ENCODE data around the gene PPP2R5E. TPM values are rescaled to one million over a fixed set of nuclear protein-coding genes. Genes with fewer than 3 reads are reported as not detected.

Gene PPP2R5E
- total RNA-seq, 1 donor from 2014 or later: 67.7 TPM

- Mint-ChIP-seq H3K4me3 (ENCODE audit: unreplicated experiment) (no peak overlapping the region), H3K36me3 (ENCODE audit: unreplicated experiment) (no peaks in the 10 kb centered on the region), H3K9me3 (ENCODE audit: unreplicated experiment) (no peaks in the 10 kb centered on the region), H3K4me1 (ENCODE audit: low read depth, unreplicated experiment) (no peaks in the 10 kb centered on the region), H3K27ac (ENCODE audit: unreplicated experiment) (no peak overlapping the region), H3K27me3 (ENCODE audit: unreplicated experiment) (peaks cover 3% of the 10 kb centered on the region)
- DNase-seq: no peak
- TF ChIP-seq CTCF (IDR thresholded peaks at IDR 0.05; ENCODE audit: partially characterized antibody, unreplicated experiment): no peak
Observed at GRCh38 chr14:63413009-63413408, 130.2 kb downstream of the PPP2R5E start.

- TF ChIP-seq CTCF (IDR thresholded peaks at IDR 0.05; ENCODE audit: partially characterized antibody, unreplicated experiment): no peak
- Mint-ChIP-seq H3K4me3 (ENCODE audit: unreplicated experiment) (no peak overlapping the region), H3K9me3 (ENCODE audit: unreplicated experiment) (no peaks in the 10 kb centered on the region), H3K36me3 (ENCODE audit: unreplicated experiment) (no peaks in the 10 kb centered on the region), H3K27ac (ENCODE audit: unreplicated experiment) (no peak overlapping the region), H3K27me3 (ENCODE audit: unreplicated experiment) (no peaks in the 10 kb centered on the region), H3K4me1 (ENCODE audit: low read depth, unreplicated experiment) (no peaks in the 10 kb centered on the region)
- no peak for DNase-seq
Observed at GRCh38 chr14:63406333-63406732, 136.8 kb downstream of the PPP2R5E start.

GRCh38 chr14:63405715-63406114 is 137.5 kb downstream of the PPP2R5E start:
- Mint-ChIP-seq H3K4me3 (ENCODE audit: unreplicated experiment) (no peak overlapping the region), H3K9me3 (ENCODE audit: unreplicated experiment) (no peaks in the 10 kb centered on the region), H3K4me1 (ENCODE audit: low read depth, unreplicated experiment) (no peaks in the 10 kb centered on the region)

GRCh38 chr14:63404906-63405305 is 138.3 kb downstream of the PPP2R5E start:
- H3K9me3 Mint-ChIP-seq (ENCODE audit: unreplicated experiment): no peaks in the 10 kb centered on the region
- no peaks in the 10 kb centered on the region for H3K27me3 Mint-ChIP-seq (ENCODE audit: unreplicated experiment)
- H3K36me3 Mint-ChIP-seq (ENCODE audit: unreplicated experiment): no peaks in the 10 kb centered on the region
- no peak overlapping the region for H3K4me3 Mint-ChIP-seq (ENCODE audit: unreplicated experiment)
- no peak for DNase-seq
- TF ChIP-seq CTCF (IDR thresholded peaks at IDR 0.05; ENCODE audit: partially characterized antibody, unreplicated experiment): no peak
- H3K4me1 Mint-ChIP-seq (ENCODE audit: low read depth, unreplicated experiment): no peaks in the 10 kb centered on the region
- no peak overlapping the region for H3K27ac Mint-ChIP-seq (ENCODE audit: unreplicated experiment)

More at GRCh38 chr14:63405715-63406114, 137.5 kb downstream of the PPP2R5E start:
- no peaks in the 10 kb centered on the region for H3K27me3 Mint-ChIP-seq (ENCODE audit: unreplicated experiment)
- no peak overlapping the region for H3K27ac Mint-ChIP-seq (ENCODE audit: unreplicated experiment)
- no peaks in the 10 kb centered on the region for H3K36me3 Mint-ChIP-seq (ENCODE audit: unreplicated experiment)
- no peak for DNase-seq
- no peak for TF ChIP-seq CTCF (IDR thresholded peaks at IDR 0.05; ENCODE audit: partially characterized antibody, unreplicated experiment)

- no peak overlapping the region for H3K27ac Mint-ChIP-seq (ENCODE audit: unreplicated experiment)
- H3K36me3 Mint-ChIP-seq (ENCODE audit: unreplicated experiment): peaks cover 10% of the 10 kb centered on the region
- H3K4me3 Mint-ChIP-seq (ENCODE audit: unreplicated experiment): no peak overlapping the region
- no peaks in the 10 kb centered on the region for H3K27me3 Mint-ChIP-seq (ENCODE audit: unreplicated experiment)
- H3K9me3 Mint-ChIP-seq (ENCODE audit: unreplicated experiment): peaks cover 5% of the 10 kb centered on the region
- DNase-seq: no peak
- no peaks in the 10 kb centered on the region for H3K4me1 Mint-ChIP-seq (ENCODE audit: low read depth, unreplicated experiment)
- TF ChIP-seq CTCF (IDR thresholded peaks at IDR 0.05; ENCODE audit: partially characterized antibody, unreplicated experiment): no peak
Observed at GRCh38 chr14:63401646-63402045, 141.5 kb downstream of the PPP2R5E start.

Measured in glutamatergic neuron (in vitro differentiated cells).